AG04449 (cell line): ENCODE results near the gene SLC24A3.

Source experiments
- CTCF ChIA-PET: fragments of 350-600 bp; formaldehyde crosslinking; extraction: SDS; loops from one replicate; lab custom pipeline; 2021; ENCODE audit warnings: antibody characterized with exemption; lab: Yijun Ruan, JAX
- POLR2A ChIA-PET: fragments of 400-600, 350-600 bp; formaldehyde crosslinking; extraction: SDS; loops from one replicate; lab custom pipeline; 2020; ENCODE audit warnings: antibody characterized with exemption, inconsistent platforms; lab: Yijun Ruan, JAX
- DNase-seq: peaks from one replicate; pipeline ENCODE4 v3.0.0-alpha.2; 2010; ENCODE audit warnings: low read depth, low spot score
- H3K4me3 ChIP-seq: 2 replicates; pipeline ENCODE4 v1.5.1; 2011; ENCODE audit warnings: low read depth, mild to moderate bottlenecking, control low read depth, low read length
- TF ChIP-seq, protein P1 (sequence below): IDR thresholded peaks from one replicate; pipeline ENCODE4 v1.5.1; 2011; ENCODE audit warnings: mild to moderate bottlenecking, moderate library complexity, low read length, control low read depth, inconsistent platforms; ENCODE audit not compliant: insufficient read depth; ENCODE audit errors: missing control alignments

Gene SLC24A3

DNA sequence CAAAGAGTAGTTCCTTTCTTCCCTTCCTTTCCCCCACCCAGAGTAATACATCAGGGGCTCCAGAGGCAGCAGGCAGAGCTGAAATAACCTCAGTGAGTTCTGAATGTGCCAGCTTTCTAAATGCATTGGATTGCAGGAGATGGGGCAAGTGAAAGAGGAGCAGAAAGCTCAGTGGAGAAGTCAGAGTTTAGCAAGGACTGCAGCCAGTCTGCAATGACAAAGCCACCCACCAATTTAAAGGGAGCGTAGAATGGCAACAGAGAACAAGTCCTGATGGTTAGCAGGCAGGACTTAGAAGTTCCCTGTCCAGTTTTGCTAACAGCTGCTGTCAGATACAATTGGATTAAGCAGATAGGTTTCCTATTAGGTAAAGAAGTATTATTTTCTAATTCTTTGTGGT lies 342.2 kb downstream of the SLC24A3 start:
- no peak for DNase-seq
- TF ChIP-seq, protein P1, sequence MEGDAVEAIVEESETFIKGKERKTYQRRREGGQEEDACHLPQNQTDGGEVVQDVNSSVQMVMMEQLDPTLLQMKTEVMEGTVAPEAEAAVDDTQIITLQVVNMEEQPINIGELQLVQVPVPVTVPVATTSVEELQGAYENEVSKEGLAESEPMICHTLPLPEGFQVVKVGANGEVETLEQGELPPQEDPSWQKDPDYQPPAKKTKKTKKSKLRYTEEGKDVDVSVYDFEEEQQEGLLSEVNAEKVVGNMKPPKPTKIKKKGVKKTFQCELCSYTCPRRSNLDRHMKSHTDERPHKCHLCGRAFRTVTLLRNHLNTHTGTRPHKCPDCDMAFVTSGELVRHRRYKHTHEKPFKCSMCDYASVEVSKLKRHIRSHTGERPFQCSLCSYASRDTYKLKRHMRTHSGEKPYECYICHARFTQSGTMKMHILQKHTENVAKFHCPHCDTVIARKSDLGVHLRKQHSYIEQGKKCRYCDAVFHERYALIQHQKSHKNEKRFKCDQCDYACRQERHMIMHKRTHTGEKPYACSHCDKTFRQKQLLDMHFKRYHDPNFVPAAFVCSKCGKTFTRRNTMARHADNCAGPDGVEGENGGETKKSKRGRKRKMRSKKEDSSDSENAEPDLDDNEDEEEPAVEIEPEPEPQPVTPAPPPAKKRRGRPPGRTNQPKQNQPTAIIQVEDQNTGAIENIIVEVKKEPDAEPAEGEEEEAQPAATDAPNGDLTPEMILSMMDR = no peak
- no peak overlapping the region for H3K4me3 ChIP-seq
- ChIA-PET POLR2A (no interaction called here), CTCF (no interaction called here)

DNA sequence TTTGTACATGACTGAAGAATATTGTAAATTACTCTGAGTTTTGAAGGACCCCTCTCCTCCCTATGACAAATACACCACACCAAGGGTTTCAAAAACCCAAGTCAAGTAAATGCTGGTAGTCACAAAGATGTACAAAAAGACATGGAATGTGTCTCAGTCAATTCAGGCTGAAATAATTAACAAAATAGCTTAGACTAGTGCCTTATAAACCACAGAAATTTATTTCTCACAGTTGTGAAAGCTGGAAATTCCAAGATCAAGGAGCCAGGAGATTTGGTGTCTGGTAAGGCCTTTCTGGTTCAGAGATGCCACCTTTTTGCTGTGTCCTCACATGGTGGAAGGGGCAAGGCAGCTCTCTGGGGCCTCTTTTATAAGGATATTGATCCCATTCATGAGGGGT lies 343.3 kb downstream of the SLC24A3 start:
- no peak for DNase-seq
- TF ChIP-seq, protein P1 = no peak
- CTCF ChIA-PET = no interaction called here
- no peak overlapping the region for H3K4me3 ChIP-seq
- POLR2A ChIA-PET = no interaction called here

DNA sequence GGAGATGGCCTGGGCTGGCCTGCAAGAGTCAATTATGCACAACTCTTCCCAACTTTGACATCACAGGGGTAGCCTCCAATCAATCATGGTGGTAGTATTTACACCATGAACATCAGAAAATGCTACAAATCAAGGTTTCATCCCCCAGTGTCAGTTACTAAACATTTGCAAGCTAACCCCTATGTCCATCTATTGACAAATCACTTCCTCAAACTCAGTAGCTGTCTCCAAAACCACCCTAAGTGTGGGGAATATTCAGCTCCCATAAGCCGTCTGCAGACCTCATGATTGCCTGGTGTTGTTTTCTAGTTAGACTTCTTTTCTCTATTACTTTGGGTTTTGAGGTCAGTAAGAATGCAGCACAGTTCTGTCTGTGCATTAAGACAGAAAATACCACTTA lies 344.8 kb downstream of the SLC24A3 start:
- TF ChIP-seq, protein P1 = no peak
- DNase-seq = no peak
- CTCF ChIA-PET = no interaction called here
- POLR2A ChIA-PET = no interaction called here
- no peak overlapping the region for H3K4me3 ChIP-seq

DNA sequence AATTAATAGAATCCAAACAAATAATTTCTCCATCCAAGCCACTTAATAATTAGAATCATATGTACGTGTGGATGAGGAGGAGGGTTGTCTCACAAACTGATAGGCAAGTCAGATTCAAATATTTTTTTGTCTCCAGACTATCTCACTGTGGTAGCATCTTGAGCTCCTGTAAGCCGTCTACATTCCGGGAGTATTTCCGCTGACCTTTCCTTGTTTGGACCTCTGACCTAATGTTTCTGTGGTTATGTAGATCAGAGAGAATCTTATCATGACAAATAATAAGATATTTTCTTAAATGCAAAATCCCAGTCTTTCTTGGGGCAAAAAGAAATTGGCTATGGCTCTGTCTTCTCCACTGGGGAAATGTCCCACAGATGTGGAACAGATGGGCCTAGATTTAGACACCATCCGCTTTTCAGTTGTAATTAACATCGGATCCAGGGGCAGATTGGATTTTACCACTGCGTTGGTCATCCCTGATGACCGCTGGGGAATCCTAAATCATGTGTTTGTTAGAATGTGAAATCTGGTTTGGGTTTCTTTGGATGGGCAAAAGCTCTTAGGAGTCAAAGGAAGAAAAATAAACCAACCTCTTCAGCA lies 348.5 kb downstream of the SLC24A3 start:
- CTCF ChIA-PET = interaction anchor here (0.6 to 1.5 kb wide), 2 partner anchors 23 to 222 kb away, joined by 4 read pairs; no protein-coding TSS in a partner anchor
- TF ChIP-seq, protein P1 = no peak
- DNase-seq = no peak

DNA sequence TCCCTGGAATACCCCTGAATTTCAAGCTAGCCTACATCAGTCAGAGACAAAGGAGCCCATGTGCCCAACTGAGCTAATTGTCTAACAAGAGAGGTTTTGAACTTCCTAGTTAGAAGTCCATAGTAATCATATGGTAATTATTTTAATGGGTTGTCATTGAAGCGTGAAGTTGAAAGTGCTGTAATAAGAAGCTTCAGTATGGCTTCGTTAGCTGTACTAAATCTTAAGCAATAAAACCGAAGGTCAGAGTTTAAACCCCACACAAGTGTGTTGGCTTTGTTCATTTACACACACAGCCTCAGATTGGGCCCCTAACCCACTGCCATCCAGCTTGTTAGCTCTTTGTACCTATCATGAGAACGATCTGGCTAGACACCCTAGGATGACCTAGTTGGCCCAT lies 350.0 kb downstream of the SLC24A3 start:
- CTCF ChIA-PET = interaction anchor here (0.7 to 1.5 kb wide), 3 partner anchors 17 to 357 kb away, joined by 3 to 4 read pairs (median 3); no protein-coding TSS in a partner anchor
- POLR2A ChIA-PET = no interaction called here
- no peak overlapping the region for H3K4me3 ChIP-seq
- no peak for DNase-seq
- TF ChIP-seq, protein P1 = no peak

More for the DNA sequence above, 348.5 kb downstream of the SLC24A3 start:
- POLR2A ChIA-PET = no interaction called here
- H3K4me3 ChIP-seq = no peak overlapping the region

DNA sequence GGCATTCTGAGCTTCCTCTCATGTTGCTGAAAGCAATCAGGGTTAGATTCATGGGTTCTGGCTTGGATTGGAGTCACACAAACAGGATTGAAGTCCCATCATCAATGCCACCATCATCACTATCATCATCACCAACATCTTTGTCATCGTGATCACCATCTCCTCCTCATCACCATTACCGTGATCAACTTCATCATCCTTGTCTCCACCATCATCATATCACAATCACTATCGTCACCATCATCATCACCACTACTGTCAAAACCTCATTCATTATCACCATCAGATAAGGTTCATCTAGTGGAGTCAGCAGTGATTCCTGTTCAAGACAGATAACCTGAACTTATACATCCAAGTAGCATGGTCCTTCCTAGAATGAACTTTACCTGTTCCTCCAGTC lies 351.8 kb downstream of the SLC24A3 start:
- TF ChIP-seq, protein P1 = no peak
- H3K4me3 ChIP-seq = no peak overlapping the region
- DNase-seq = no peak
- ChIA-PET POLR2A (no interaction called here), CTCF (no interaction called here)
